ENCODE measurements around the gene TXK. TPM values are rescaled to one million over a fixed set of nuclear protein-coding genes. Genes with fewer than 3 reads are reported as not detected.

The TXK gene
- polyA plus RNA-seq, 1 donor = 3.7 TPM

DNA sequence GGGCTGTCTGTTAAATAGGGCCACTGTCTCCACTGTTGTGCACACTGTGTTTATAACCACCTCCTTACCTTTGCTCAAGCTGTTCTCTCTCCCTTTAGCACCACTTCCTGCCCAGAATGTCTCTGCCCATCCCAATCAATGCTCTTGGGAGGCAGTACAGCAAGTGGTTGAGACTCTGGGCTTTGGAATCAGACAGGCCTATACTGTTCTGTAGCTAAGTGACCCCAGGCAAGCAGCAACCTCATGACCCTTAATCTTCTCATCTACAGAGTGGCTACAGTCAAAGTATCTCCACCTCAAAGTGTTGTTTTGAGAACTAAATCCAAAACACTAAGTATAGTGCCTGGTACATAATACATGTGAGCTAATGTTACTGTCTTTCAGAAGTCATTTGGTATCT, 3.8 kb upstream of the TXK start:
- no peak for DNase-seq

DNA sequence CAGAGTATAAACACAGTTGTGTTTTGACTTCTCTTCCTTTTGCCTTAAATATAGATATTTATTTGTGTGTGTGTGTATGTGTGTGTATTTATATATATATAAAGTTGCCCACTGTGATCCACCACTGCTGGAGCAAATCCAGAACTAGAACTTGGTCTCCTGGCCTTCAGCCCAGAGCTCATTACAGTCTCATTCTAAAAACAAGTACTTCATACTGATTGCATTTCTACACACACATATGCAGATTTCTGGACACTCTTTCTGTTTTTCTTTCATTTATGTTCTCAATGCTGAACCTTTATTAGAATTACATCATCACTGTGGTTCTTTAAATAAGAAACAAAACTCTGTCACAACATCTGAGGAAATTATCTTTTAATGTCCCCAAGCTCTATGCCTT, 381 bp downstream of the TXK start:
- DNase-seq = no peak

DNA sequence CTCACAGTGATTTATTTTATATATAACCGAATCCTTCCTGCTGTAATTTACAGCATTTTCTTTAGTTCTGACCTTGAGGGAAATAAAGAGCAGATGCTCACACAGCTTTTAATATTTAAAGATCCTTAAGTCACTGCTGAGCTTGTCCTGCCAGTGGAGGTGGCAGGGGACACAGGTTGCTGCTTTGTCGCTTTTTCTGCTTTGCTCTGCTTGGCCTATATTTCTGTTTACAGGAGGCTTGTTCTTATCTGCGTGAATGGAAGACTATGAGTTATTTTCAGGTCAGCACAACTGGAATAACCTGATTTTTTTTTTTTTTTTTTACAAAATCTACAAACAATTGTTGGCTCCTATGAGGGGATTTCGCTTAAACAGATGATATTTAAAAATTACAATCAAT, 2.3 kb downstream of the TXK start:
- no peak for DNase-seq

DNA sequence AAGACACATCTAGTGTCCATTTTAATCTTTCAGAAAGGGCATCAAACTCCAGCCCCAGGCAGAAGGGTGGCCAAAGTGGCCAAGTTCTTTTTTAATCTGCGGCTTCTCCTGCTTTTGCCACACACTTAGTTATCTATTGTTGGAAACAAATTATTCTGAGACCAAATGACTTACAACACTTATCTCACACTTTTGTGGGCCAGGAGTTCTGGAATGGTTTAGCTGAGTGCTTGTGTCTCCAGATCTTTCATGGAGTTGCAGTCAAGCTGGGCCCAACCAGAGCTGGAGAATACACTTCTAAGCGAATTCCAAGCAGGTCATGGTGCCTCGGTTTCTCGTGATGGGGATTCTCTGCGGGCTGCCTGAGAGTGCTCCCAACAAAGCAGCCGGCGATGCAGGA, 4.0 kb downstream of the TXK start:
- DNase-seq = no peak

DNA sequence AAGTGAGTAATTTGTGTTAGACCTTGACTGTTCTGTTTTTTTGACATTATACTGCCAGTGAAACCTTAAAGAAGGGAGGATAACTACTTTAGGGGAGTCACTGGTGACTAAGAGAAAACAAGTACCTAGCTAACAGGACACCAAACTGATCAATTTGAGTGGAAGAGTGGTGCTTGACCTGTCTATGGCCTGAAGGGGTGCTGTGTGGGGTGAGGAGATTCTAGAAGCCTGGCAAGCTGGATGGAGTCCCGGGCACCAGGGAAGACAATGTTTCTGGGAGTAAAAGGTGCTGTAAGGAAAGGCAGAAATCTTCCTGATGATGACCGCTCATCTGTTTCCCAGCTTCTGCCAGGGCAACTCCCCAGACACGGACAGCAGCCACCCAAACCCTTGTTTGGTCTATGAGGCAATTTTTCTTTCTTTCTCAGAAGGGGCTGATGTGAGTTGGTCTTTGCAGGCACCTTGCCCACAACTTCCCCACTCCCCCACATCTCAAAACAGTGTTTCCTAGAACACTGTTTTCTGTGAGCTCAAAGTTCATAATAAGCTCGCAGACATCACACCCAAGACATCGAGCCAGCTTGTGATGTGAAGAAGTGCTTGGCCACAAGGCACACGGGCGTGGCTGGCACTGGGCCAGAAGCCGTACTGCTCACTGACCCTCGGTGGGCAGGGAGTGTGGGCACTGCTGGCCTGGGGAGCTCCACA, 4.6 kb downstream of the TXK start:
- DNase-seq = no peak

DNA sequence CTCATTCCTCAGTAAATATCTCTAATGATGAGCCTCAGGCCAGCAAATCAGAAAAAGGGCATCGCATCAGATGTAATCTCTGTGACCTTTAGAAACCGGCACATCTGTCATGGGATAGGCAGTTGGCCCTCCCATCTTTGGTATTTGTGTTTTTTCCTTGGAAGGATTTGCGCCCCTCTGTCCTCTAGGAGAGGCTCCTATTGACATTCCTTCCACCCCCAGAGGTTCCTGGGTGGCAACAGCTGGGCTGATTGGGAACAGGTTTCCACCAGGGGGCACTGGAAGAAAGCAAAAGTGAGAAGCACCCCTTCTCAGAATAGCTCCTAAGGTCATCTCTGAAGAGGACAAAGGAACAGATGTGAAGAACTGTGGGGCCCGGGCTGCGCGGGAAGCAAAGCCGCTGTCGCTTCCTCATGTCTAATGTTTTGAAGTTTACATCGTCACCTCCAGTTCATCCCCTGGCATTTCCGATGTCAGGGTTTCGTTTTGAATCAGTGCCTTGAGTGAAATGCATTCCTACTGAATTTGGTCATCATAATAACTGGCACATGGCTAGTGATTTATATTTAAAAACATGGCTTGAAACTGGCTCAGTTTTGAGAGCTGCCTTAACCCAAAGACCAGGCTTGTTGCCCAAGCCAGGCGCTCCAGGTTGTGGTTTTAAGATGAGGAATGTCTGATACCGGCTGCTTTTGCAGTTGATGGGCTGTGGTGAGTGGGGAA, 6.2 kb downstream of the TXK start:
- no peak for DNase-seq

DNA sequence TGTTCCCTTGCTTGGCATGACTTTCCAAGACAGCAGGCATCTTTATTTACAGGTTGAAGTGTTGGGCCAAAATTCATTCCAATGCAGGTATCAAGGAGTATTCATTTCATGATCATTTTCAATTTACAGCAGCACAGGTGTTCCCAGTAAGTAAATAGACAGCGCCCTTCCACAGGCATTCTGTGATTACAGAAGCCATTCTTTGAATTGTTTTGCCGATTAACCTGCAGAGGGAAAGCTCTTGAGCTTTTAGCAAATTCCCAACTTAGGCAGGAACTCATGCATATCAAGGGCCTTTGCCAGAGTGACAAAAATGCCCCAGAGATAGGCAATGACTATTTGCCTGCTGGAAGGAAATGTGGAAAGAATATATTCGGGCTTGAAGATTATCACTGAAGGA, 6.8 kb downstream of the TXK start:
- DNase-seq = no peak

DNA sequence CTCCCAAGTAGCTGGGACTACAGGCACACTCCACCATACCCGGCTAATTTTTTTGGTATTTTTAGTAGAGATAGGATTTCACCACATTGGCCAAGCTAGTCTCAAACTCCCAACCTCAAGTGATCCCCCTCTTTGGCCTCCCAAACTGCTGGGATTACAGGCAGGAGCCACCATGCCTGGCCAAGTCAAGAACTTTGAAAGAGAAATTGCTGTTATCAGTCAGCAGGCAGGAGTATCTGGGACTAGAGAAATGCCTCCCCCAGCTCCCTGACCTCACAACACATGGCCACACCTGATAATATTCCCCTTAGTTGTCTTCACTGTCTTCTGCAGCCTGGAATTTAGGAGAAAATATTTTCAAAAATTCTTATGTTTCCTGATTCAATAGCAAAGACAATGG, 7.4 kb downstream of the TXK start:
- DNase-seq = no peak

DNA sequence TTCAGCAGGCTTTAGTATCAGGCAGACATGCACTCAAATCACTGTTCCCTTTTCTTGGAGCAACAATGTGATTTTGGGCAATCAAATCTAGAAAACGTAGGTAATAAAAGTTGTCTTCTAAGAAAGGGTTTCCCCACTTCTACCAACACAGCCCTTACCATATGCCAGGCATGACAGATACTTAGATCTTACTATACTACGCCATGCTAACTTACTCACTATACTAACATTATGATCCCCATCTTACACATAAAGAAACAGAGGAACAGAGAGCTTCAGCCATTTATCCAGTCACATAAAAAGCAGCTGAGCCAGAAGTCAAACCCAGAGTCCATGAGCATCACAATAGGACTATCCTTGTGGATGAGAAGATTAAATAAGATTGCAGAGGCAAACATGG, 9.2 kb downstream of the TXK start:
- no peak for DNase-seq

DNA sequence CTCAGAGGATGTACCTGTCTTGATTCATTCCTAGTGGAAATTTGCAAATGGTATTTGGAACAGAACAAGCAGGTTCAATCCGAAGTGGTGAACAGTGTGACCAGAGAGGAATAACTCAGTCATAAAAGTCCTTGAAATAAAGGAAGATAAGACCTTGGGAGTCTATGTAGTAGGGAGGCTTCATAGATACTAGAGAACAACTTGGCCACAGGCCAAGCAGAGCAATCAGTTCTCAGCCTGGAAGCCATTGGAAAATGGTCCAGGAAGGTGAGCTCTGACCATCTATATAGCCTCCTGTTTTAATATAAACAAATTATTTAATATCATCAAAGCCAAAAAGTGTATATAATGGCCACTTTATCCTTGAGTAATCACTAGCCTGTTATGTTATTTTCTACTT, 11.3 kb downstream of the TXK start:
- no peak for DNase-seq

DNA sequence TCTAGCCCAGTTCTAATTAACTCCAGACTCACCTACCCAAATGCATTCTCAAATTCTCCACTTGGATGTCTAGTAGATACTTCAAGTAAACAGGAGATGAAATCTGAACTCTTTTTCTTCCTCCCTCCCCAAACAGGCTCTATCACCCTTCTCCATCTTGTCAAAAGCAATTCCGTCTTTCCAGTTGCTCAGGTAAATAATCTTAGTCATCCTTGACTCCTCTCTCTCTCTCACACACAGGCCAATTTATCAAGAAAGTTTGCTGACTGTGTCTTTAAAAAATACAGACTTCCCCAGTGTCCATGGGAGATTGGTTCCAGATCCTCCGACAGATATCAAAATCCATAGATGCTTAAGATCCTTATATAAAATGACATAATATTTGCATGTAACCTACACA, 12.9 kb downstream of the TXK start:
- no peak for DNase-seq

DNA sequence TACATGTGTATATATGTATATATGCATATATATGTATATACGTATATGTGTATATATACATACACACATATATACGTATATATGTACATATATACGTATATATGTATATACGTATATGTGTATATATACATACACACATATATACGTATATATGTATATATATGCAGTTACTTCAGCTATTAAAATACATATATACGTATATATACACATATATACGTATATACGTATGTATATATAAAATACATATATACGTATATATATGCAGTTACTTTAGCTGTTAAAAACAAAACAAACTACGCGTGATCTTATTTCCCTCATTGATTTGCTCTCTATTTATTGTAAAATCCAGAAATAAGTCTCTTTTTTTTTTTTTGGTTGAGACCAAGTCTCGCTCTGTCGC, 13.9 kb downstream of the TXK start:
- no peak for DNase-seq

DNA sequence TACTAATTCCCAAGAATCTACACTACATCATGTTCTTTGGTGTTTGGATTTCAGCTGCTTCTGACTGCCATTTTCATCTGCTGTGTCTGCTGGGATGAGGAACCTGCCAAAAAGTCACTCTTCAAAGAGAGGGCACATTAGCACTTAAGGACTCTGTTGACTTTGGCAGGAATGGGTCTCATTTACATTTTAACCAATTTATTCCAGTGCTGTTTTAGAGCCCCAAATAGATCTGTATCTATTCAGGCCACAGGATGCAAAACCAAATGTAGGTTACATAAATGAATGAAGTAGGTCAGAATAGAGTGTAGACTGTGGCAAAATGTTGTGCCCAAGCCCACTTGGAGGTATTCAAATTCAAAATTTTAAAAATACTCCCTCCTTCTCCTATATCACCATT, 14.4 kb downstream of the TXK start:
- no peak for DNase-seq

DNA sequence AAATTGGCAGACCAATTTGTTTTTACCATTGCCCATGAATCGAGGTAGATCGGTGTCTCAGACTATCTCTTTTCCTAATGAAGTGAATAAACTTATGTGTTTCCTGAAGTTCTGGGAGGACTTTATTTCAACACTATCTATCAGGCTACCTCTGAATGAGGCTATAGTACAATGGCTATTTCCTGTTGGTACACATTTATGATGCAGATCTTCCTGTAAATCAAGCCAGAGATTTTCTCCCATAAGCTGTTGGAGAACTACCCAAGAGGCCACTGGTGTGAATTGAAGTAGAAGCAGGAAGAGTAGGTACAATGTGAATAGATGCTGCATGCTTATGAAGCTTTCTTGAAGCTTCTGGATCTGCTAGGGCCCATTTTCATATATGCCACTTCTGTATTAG, 16.0 kb downstream of the TXK start:
- DNase-seq = no peak

DNA sequence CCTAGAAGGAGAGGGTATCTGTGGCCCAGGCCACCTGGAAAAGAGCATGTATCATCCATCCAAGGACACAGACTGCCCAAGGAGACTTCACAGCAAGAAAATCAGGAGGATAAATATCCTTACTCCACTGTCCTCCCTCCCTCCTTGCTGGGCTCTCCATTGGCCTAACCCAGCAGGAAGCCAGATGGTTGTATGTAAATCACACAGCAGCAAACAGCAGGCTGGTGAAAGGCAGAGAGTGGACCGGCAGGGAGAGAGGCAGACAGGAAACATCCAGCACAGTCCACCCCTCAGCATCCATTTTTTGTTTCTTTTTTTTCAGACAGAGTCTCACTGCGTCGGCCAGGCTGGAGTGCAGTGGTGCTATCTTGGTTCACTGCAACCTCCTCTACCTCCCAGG, 17.5 kb downstream of the TXK start:
- no peak for DNase-seq

DNA sequence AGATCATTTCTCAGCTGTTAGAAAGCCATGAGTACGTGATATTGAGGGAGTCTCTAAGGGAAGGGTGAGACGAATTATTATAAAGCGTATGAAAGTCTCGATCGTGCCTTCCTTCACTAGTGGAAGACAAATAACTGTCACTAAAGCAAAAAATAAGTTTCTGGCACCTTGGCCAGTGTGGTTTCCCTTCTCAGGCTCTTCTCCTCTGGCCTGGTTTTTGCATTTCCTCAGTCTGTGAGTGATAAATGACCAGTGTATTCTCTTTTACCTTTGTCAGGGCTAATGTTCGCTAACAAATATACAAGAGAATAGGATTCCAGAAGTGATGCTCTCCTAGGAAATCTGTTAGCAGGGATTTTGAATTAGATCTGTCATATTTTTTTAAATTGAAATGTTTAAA, 19.6 kb downstream of the TXK start:
- DNase-seq = no peak

DNA sequence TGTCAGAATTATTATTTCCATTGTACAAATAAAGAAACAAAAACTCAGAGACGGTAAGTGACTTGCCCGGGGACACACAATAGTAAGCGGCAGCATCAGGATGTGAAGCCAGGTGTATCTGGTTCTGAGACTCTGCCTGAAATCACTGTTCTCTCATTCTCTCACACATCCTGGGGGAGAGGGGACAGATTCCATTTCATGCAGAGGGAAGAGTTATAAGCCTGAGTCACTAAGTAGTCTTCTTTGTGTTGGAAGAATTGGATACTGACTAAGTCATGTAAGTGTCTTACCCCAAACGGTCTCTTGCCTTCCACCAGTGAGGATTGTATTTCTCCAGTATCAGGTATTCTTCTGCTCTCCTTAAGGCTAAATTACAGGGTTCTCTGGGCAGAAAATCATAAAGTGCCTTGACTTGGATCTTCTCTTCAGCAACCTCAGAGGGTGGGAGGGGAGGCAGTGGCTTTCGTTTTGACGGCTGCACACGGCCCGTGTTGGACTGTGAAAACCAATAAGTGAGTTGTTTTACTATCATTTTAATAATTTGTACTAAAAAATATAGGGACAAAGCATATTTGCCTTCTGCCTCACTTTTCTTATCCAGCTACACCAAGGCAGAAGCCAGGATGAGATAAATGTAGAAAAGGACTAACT, 21.9 kb downstream of the TXK start:
- DNase-seq = no peak

DNA sequence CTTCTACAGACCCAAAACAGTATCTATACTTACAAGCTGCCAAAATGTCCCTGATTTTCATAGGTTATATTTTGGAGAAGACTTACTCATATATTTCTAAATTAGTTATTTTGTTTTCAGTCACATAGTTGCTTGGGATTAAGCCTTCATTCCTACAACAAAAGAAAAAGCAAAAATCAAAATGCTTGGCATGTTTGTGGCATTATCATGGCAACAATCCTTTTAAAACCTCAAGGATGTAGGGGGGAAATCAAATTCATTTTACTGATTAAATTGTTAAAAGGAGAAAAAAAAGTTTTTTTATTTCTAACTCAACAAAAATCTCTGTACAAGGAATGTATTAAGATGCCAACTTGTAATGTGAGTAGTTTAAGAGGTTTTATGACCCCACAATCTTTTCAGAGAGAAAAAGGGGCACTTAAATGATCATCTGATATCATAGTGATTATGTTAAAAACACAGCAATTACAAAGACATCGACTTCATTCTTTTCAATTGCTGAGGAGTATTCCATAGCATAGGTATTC, 23.5 kb downstream of the TXK start:
- no peak for DNase-seq

DNA sequence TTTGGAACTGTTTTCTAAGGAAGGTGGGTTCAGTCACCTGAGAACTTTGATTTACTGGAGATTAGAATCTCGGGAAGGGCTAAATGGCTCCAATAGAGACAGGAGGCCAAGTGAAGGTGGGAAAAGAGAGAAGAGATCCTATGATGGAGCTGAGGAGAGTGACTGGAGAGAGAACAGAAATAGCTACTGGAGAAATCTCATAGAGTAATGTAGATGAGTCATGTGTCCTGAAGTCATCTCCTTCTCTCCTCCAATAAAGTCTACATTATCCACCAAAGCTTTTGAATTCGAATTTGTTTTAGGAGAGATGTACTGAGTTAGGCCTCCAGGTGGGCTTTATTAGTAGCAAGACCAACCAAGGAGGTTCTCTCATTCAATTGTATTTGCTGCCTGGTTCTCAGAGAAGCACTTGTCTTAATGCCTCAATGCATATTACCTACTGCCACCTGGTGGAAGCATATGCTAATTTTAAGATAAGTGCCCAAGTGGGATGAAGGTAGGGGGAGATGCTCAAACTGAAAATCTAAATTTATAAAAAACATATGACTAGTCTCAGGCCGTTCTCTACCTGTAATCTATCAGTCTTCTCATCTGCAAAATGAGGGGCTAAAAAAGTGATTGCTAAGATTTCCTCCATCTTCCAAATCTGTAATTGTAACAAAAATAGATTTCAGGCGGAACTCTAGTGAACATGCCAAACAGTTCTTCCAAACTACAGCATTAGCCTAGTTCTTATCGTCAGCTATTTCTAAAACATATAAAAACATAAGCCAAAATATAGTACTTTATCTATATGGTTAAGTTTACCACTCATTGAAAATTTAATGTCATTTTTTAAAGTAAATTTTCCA, 24.4 kb downstream of the TXK start:
- peak; percentile 58 for DNase-seq

DNA sequence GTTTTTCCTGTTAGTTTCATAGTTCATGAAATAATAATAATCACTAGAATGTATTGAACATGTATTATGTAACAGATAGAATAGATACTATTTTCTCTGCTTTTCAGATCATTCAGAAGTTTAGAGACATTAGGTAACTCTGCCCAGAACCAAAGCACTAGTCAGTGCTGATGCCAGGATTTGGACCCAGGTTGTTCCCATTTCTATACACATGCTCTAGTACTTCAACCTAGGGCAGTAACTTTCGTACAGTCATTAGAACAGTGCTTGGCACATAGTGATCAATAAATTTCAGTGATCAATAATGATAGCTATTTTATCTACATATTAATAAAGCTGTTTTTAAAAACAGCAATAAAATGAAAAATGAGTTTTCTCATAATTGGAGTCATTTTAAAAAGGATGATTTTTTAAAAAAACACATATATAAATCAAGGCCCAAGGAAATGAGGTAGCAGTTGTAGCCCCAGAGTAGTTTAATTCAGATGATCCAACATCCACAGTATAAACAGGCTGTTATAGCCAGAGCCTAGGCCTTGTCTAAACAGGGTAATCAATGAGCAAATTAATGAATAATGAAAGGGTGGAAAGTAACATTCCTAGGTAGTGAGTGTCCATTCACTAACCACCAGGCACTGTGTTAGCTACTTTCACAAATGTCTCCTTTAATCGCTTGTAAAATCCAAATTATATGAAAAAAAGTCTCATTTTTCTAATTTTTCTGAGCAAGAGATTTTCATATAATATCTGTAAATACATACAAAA, 25.6 kb downstream of the TXK start:
- DNase-seq = no peak

DNA sequence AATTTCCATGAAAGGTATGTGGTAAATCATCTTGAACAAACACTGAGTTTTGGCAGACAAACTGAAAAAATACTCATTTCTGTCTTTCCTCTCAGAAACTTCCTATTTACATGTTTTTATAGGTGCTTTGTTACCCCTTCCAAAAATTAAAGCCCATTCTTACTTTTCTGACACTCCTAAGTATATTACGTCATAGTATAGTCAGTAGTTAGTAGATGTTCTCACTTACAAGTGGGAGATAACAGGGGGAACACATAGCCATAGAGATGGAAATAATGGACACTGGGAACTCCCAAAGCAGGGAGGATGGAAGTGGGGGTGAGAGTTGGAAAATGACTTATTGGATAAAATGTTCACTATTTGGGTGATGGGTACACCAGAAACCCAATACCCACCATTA, 28.8 kb downstream of the TXK start:
- no peak for DNase-seq
